H1 (cell line): ENCODE measurements around the gene RBM20. TPM values are rescaled to one million over a fixed set of nuclear protein-coding genes. Genes with fewer than 3 reads are reported as not detected.

Experiments
- CTCF ChIA-PET: fragments of 300-600 bp; sonication (Branson Sonifier 250); formaldehyde crosslinking; loops from one replicate; lab custom pipeline; 2021; ENCODE audit not compliant: partially characterized antibody; lab: Charles Lee
- POLR2A ChIA-PET: fragments of 300-600 bp; sonication (Branson Sonifier 250); formaldehyde crosslinking; loops from one replicate; lab custom pipeline; 2021; ENCODE audit warnings: inconsistent platforms; ENCODE audit not compliant: partially characterized antibody; lab: Charles Lee
- DNase-seq, 2 experiments: peaks; one replicate each; pipeline versions ENCODE4 v3.0.0 to v3.0.0-alpha.2; 2010 to 2022; ENCODE audit warnings: low spot score in 2 of 2, low read depth in 1 of 2, mixed read lengths in 1 of 2
- FAIRE-seq: peaks from 2 replicates; lab custom pipeline; 2011; peaks lifted over from hg19 to GRCh38; lab: Jason Lieb, UNC
- H2AFZ ChIP-seq: 2 replicates; pipeline ENCODE4 v1.8.1; 2012; ENCODE audit warnings: low read length, inconsistent platforms
- H2AK5ac ChIP-seq: 2 replicates; pipeline ENCODE4 v1.6.1; 2013; ENCODE audit warnings: low read depth, low read length
- H2BK120ac ChIP-seq: replicated peaks from 2 replicates; pipeline ENCODE3; 2013; ENCODE audit warnings: low read depth, low read length, inconsistent platforms
- H2BK12ac ChIP-seq: 2 replicates; pipeline ENCODE4 v1.6.1; 2013; ENCODE audit warnings: low read depth, low read length
- H2BK15ac ChIP-seq: 2 replicates; pipeline ENCODE4 v1.6.1; 2013; ENCODE audit warnings: low read length
- H2BK20ac ChIP-seq: 2 replicates; pipeline ENCODE4 v1.6.1; 2013; ENCODE audit warnings: low read length
- H2BK5ac ChIP-seq: 2 replicates; pipeline ENCODE4 v1.6.1; 2013; ENCODE audit warnings: low read depth, low read length
- H3K14ac ChIP-seq: 2 replicates; pipeline ENCODE4 v1.6.1; 2013; ENCODE audit warnings: inconsistent platforms; ENCODE audit not compliant: insufficient read length
- H3K18ac ChIP-seq: 2 replicates; pipeline ENCODE4 v1.6.1; 2013; ENCODE audit warnings: low read length; ENCODE audit errors: extremely low read depth
- H3K23ac ChIP-seq: 2 replicates; pipeline ENCODE4 v1.6.1; 2013; ENCODE audit warnings: inconsistent platforms; ENCODE audit not compliant: insufficient read length
- H3K23me2 ChIP-seq: 2 replicates; pipeline ENCODE4 v1.6.1; 2013; ENCODE audit warnings: low read depth, low read length
- H3K27ac ChIP-seq: 2 replicates; pipeline ENCODE4 v1.6.1; 2011; ENCODE audit warnings: low read depth, low read length, inconsistent platforms
- H3K27me3 ChIP-seq, 4 experiments: replicated peaks in 1 of 4; 1 replicate in 1 of 4; 2 replicates in 3 of 4; pipeline versions ENCODE4 v1.6.1 to v1.8.1; 2011 to 2013; ENCODE audit warnings: low read length in 3 of 4, mild to moderate bottlenecking in 3 of 4, inconsistent platforms in 2 of 4, mixed read lengths in 2 of 4, moderate library complexity in 1 of 4; ENCODE audit not compliant: control insufficient read depth in 3 of 4, insufficient read depth in 3 of 4; ENCODE audit errors: extremely low read depth in 1 of 4
- H3K36me3 ChIP-seq, 4 experiments: 2 replicates each; pipeline versions ENCODE4 v1.6.1 to v1.8.1; 2011 to 2013; ENCODE audit warnings: mild to moderate bottlenecking in 4 of 4, low read length in 3 of 4, moderate library complexity in 2 of 4, control low read depth in 1 of 4, inconsistent platforms in 1 of 4; ENCODE audit not compliant: insufficient read depth in 4 of 4, control insufficient read depth in 2 of 4
- H3K4ac ChIP-seq: replicated peaks from 2 replicates; pipeline ENCODE3; 2013; ENCODE audit warnings: low read length, low read depth, mixed read lengths, inconsistent platforms; ENCODE audit not compliant: insufficient read length
- H3K4me1 ChIP-seq, 4 experiments: replicated peaks in 1 of 4; 1 replicate in 1 of 4; 2 replicates in 3 of 4; pipeline versions ENCODE4 v1.6.1 to v1.8.1; 2011 to 2013; ENCODE audit warnings: low read length in 3 of 4, inconsistent platforms in 2 of 4, mixed read lengths in 1 of 4; ENCODE audit not compliant: insufficient read depth in 4 of 4, control insufficient read depth in 3 of 4
- H3K4me2 ChIP-seq, 2 experiments: 2 replicates each; pipeline versions ENCODE4 v1.6.1 to v1.8.1; 2011 to 2013; ENCODE audit warnings: low read depth in 2 of 2, low read length in 2 of 2, control low read depth in 1 of 2, inconsistent platforms in 1 of 2, mild to moderate bottlenecking in 1 of 2; ENCODE audit not compliant: insufficient read depth in 1 of 2
- H3K4me3 ChIP-seq, 4 experiments: fragments of 200-600, 300-600 bp in 1 of 4; sonication (generic), shearing (Covaris generic), sonication (Bioruptor Twin) in 1 of 4; 2 replicates each; pipeline versions ENCODE4 v1.5.1 to v1.8.1; 2011 to 2016; ENCODE audit warnings: low read length in 4 of 4, low read depth in 3 of 4, control low read depth in 2 of 4, inconsistent platforms in 2 of 4, mild to moderate bottlenecking in 2 of 4, mixed read lengths in 1 of 4, moderate library complexity in 1 of 4; ENCODE audit not compliant: insufficient read depth in 2 of 4; ENCODE audit errors: extremely low read depth in 1 of 4
- H3K56ac ChIP-seq: replicated peaks from 2 replicates; pipeline ENCODE3; 2013; ENCODE audit warnings: low read depth, mild to moderate bottlenecking, mixed read lengths, low read length, inconsistent platforms; ENCODE audit not compliant: insufficient read length
- H3K79me1 ChIP-seq: 2 replicates; pipeline ENCODE4 v1.6.1; 2013; ENCODE audit warnings: low read depth, low read length, control low read depth
- H3K79me2 ChIP-seq, 2 experiments: 2 replicates each; pipeline versions ENCODE4 v1.6.1 to v1.8.1; 2012 to 2013; ENCODE audit warnings: low read length in 2 of 2, mild to moderate bottlenecking in 2 of 2, inconsistent platforms in 1 of 2; ENCODE audit not compliant: insufficient read depth in 2 of 2, control insufficient read depth in 1 of 2
- H3K9ac ChIP-seq, 4 experiments: replicated peaks in 1 of 4; 1 replicate in 1 of 4; 2 replicates in 3 of 4; pipeline versions ENCODE4 v1.6.1 to v1.8.1; 2011 to 2013; ENCODE audit warnings: low read depth in 3 of 4, low read length in 3 of 4, control low read depth in 2 of 4, mild to moderate bottlenecking in 2 of 4, moderate library complexity in 2 of 4, inconsistent platforms in 1 of 4; ENCODE audit errors: extremely low read depth in 1 of 4
- H3K9me3 ChIP-seq, 2 experiments: 2 replicates each; pipeline versions ENCODE4 v1.6.1 to v1.8.1; 2012 to 2013; ENCODE audit warnings: mild to moderate bottlenecking in 2 of 2, moderate library complexity in 2 of 2, control low read depth in 1 of 2, inconsistent platforms in 1 of 2, low read depth in 1 of 2, low read length in 1 of 2, mixed read lengths in 1 of 2; ENCODE audit not compliant: insufficient read depth in 2 of 2
- H4K20me1 ChIP-seq, 2 experiments: replicated peaks in 1 of 2; 2 replicates each; pipeline versions ENCODE3 to v1.8.1; 2011 to 2013; ENCODE audit warnings: inconsistent platforms in 2 of 2, low read length in 2 of 2, mild to moderate bottlenecking in 1 of 2; ENCODE audit not compliant: insufficient read depth in 2 of 2, control insufficient read depth in 1 of 2
- H4K5ac ChIP-seq: 2 replicates; pipeline ENCODE4 v1.6.1; 2013; ENCODE audit warnings: low read length, low read depth, mixed read lengths, inconsistent platforms; ENCODE audit not compliant: insufficient read length
- H4K8ac ChIP-seq: 2 replicates; pipeline ENCODE4 v1.8.0; 2013; ENCODE audit warnings: mild to moderate bottlenecking, moderate library complexity, low read length, inconsistent platforms; ENCODE audit not compliant: insufficient read depth; ENCODE audit errors: extremely low read depth
- H4K91ac ChIP-seq: replicated peaks from 2 replicates; pipeline ENCODE3; 2013; ENCODE audit warnings: low read length, mixed read lengths, inconsistent platforms; ENCODE audit not compliant: insufficient read length
- CTBP2 ChIP-seq: IDR thresholded peaks from 2 replicates; pipeline ENCODE4 v1.7.0; 2011; ENCODE audit warnings: borderline replicate concordance, mild to moderate bottlenecking, moderate library complexity, mixed read lengths, low read length; ENCODE audit not compliant: insufficient read depth, insufficient read length
- RXRA ChIP-seq: IDR thresholded peaks from 2 replicates; pipeline ENCODE4 v1.6.1; 2011; ENCODE audit warnings: low read depth, mild to moderate bottlenecking, low read length, moderate library complexity; ENCODE audit not compliant: insufficient read depth
- WGBS, 2 experiments: shearing (Covaris generic) in 1 of 2; methylation state at CpG; one replicate each; pipeline versions ENCODE4 v1.1.6 to v1.1.7; 2013 to 2015; ENCODE audit warnings: low lambda C conversion rate in 2 of 2, mixed read lengths in 2 of 2, inconsistent platforms in 1 of 2, low coverage in 1 of 2, missing lambda C conversion rate in 1 of 2; ENCODE audit not compliant: insufficient replicate concordance in 2 of 2, insufficient coverage in 1 of 2, insufficient read length in 1 of 2; ENCODE audit errors: extremely low coverage in 1 of 2, missing lambda C conversion rate in 1 of 2; 5-methylcytosine and 5-hydroxymethylcytosine counted together
- polyA plus RNA-seq, 7 experiments: library from polyadenylated mRNA; depleted of rRNA in 3 of 7; stranded (reverse) in 5 of 7; unstranded in 2 of 7; fragments of >200 nt in 5 of 7; fragments of 200-250 nt in 2 of 7; gene quantifications; 1 replicate in 5 of 7; 2 replicates in 1 of 7; 4 replicates in 1 of 7; pipeline versions ENCODE4 v1.2.1 to v1.2.3, GENCODE V29; 2011 to 2013; ENCODE audit warnings: missing spikeins in 2 of 7, mixed read lengths in 2 of 7
- total RNA-seq: library from RNA; stranded (reverse); fragmentation: NEBNext Ultra II Directional; extraction: Animal tissue kit (Norgen Biotek cat#: 25700); gene quantifications from 2 replicates; pipeline ENCODE4 v1.2.1, GENCODE V29; 2021
- TF ChIP-seq, protein P1 (sequence below): IDR thresholded peaks from 2 replicates; pipeline ENCODE4 v1.6.1; 2012; ENCODE audit warnings: inconsistent platforms

The RBM20 gene
- total and polyA plus RNA-seq, 2 of the 8 experiments (the other 6 are each of a cell fraction or from before 2014, with no cell fraction given), result 0.05 to 0.63 TPM

DNA sequence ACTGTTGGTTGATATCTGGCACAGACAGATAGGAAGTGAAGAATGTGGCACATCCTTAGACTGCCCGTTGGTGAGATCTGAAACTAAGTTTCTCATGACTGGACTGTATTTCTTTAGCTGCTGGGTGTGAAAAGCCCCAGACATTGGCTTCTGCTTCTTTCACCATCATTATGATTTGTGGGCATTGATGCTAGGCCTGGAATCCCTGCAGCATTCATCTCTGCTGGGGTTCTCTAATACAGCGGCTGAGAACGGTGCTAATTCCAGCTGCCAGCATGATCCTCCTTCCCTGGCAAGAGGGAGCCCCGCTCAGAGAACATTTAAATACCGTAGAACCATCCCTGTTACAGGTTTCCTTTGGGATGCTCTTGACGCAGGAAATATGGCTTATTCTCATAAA, 26.2 kb downstream of the RBM20 start:
- H4K5ac ChIP-seq, result no peak overlapping the region
- no peak overlapping the region for H3K4me3 ChIP-seq
- no peaks in the 10 kb centered on the region for H4K20me1 ChIP-seq
- no peaks in the 10 kb centered on the region for H3K36me3 ChIP-seq
- no peak overlapping the region for H4K91ac ChIP-seq
- DNase-seq, result no peak
- no peak overlapping the region for H3K4me2 ChIP-seq
- H2AK5ac ChIP-seq, result no peak overlapping the region
- no peak overlapping the region for H3K18ac ChIP-seq
- H3K27me3 ChIP-seq, result peaks cover 5 to 61% (median 43%) of the 10 kb centered on the region in 4 experiments
- H3K79me1 ChIP-seq, result no peaks in the 10 kb centered on the region
- no peak overlapping the region for H2AFZ ChIP-seq
- no peak overlapping the region for H2BK20ac ChIP-seq
- no peaks in the 10 kb centered on the region for H3K79me2 ChIP-seq
- no peak overlapping the region for H2BK15ac ChIP-seq
- no peaks in the 10 kb centered on the region for H3K9me3 ChIP-seq
- H2BK5ac ChIP-seq, result no peak overlapping the region
- FAIRE-seq, result no peak
- no peak overlapping the region for H3K56ac ChIP-seq
- H3K9ac ChIP-seq, result no peak overlapping the region
- peaks cover 4% of the 10 kb centered on the region; the same call in 1 of the 2 replicates for H3K23me2 ChIP-seq
- no peak overlapping the region for H3K23ac ChIP-seq
- no peak overlapping the region for H3K14ac ChIP-seq
- 81% methylated on average over 6 of the region's 6 CpGs; no CpG with 5 or more reads in 1 of the 2 experiments for WGBS, 2 experiments
- H4K8ac ChIP-seq, result no peak overlapping the region
- no peak overlapping the region for H2BK120ac ChIP-seq
- no peak overlapping the region for H3K4ac ChIP-seq
- H3K4me1 ChIP-seq, result peaks cover 7 to 22% (median 15%) of the 10 kb centered on the region in 4 experiments; a peak in 6 of 7 replicates
- no peak overlapping the region for H2BK12ac ChIP-seq
- no peak overlapping the region for H3K27ac ChIP-seq
- POLR2A ChIA-PET, result interaction anchor here (2.0 kb wide), 1 partner anchor 26 kb away, joined by 5 read pairs; the partner anchor contains the start of gene RBM20
- CTCF ChIA-PET, result interaction anchor here (1.1 to 13.4 kb wide), 4 partner anchors 9 to 68 kb away, joined by 3 to 237 read pairs (median 5); partner anchors contain the start of gene RBM20
- TF ChIP-seq CTBP2 (no peak), RXRA (no peak)
- TF ChIP-seq, protein P1, sequence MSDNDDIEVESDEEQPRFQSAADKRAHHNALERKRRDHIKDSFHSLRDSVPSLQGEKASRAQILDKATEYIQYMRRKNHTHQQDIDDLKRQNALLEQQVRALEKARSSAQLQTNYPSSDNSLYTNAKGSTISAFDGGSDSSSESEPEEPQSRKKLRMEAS, result no peak
